ENCODE data around the gene DHDH.
A peak's percentile ranks its signal among the peaks of the same experiment; 100 is the strongest.

DHDH gene

GRCh38 chr19:48962029-48962848, 28.7 kb downstream of the DHDH start:
- no peak overlapping the region for H3K4me3 ChIP-seq
- no peaks in the 10 kb centered on the region for H3K27me3 ChIP-seq
- H3K4me1 ChIP-seq = peaks cover 0 to 40% (median 34%) of the 10 kb centered on the region in 4 donors
- H3K36me3 ChIP-seq = peaks cover 13 to 21% (median 14%) of the 10 kb centered on the region in 3 donors
- peak overlapping the region; percentile 88 to 97 for H3K27ac ChIP-seq
- DNase-seq = peak in 1 of 2 donors; percentile 80
- TF ChIP-seq, protein P1, sequence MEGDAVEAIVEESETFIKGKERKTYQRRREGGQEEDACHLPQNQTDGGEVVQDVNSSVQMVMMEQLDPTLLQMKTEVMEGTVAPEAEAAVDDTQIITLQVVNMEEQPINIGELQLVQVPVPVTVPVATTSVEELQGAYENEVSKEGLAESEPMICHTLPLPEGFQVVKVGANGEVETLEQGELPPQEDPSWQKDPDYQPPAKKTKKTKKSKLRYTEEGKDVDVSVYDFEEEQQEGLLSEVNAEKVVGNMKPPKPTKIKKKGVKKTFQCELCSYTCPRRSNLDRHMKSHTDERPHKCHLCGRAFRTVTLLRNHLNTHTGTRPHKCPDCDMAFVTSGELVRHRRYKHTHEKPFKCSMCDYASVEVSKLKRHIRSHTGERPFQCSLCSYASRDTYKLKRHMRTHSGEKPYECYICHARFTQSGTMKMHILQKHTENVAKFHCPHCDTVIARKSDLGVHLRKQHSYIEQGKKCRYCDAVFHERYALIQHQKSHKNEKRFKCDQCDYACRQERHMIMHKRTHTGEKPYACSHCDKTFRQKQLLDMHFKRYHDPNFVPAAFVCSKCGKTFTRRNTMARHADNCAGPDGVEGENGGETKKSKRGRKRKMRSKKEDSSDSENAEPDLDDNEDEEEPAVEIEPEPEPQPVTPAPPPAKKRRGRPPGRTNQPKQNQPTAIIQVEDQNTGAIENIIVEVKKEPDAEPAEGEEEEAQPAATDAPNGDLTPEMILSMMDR (IDR thresholded peaks at IDR 0.05) = no peak
- intact Hi-C loops (cut with DNase I; ENCODE audit: low total_unique reads) = loop anchor here (10.0 kb wide), 1 partner anchor 87 kb away; the partner anchor contains the start of gene PPP1R15A
- no peaks in the 10 kb centered on the region for H3K9me3 ChIP-seq

DNA sequence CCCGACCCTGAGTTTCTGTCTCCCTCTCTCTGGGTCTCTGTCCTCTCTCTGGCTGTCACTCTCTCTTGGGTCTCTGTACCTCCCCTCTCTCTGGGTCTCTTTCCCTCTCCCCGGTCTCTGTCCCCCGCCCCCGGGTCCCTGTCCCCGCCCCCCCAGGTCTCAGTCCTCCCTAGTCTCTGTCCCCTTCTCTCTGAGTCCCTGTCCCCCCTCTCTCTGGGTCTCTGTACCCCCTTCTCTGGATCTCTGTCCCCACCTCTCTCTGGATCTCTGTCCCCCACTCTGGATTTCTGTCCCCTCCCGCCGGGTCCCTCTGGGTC, 29.3 kb downstream of the DHDH start:
- TF ChIP-seq, protein P1 (IDR thresholded peaks at IDR 0.05) = no peak
- Histone ChIP-seq H3K4me1 (peaks cover 0 to 46% (median 39%) of the 10 kb centered on the region in 4 donors), H3K27ac (peak overlapping the region; percentile 88 to 97), H3K27me3 (no peaks in the 10 kb centered on the region), H3K4me3 (no peak overlapping the region), H3K9me3 (no peaks in the 10 kb centered on the region), H3K36me3 (peaks cover 15 to 27% (median 17%) of the 10 kb centered on the region in 3 donors)
- DNase-seq = no peak
- intact Hi-C loops (cut with DNase I; ENCODE audit: low total_unique reads) = loop anchor here (10.0 kb wide), 1 partner anchor 88 kb away; the partner anchor contains the start of gene PPP1R15A

DNA sequence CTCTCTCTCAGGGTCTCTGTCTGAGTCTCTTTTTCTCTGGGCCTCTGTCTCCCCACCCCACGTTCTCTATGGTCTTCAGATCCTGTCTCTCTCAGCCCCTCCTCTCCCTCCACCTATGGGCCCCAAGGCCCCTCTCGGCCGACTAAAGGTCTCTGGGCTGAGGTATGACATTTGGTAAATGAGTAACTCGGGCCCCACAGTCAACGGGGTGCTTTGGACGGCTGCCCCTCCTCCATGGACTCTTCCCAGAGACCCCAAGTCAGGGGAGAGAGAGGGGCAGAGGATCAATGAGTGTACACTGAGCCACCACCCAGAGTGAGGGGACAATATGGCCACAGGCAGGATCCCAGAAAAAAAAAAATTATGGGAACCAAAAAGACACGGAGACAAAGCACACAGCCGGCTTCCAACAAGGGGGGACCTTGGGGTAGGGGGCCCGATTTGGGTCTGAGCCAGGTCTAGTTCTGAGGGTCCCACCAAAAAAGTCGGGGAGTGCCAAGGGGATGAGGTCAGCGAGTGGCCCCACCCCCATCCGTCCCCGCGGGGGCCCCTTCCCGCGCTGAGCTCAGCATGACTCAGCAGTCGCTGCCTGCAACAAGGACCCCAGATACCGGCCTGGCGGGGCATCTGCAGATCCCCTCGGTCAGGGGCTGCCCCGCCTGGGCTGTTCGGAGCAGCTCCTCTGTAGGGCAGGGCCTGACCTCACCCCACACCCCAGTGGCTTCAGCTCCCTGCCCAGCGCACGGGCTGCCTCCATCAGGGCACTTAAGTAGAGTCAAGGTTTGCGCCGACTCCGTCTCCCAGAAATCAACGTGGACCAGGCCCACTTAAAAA, 30.1 kb downstream of the DHDH start:
- DNase-seq = peak; percentile 82 to 90
- Histone ChIP-seq H3K4me3 (peak overlapping the region; percentile 83 to 90), H3K4me1 (peaks cover 0 to 54% (median 44%) of the 10 kb centered on the region in 4 donors), H3K27ac (peak overlapping the region; percentile 88 to 97), H3K9me3 (no peaks in the 10 kb centered on the region), H3K36me3 (peaks cover 15 to 35% (median 17%) of the 10 kb centered on the region in 3 donors), H3K27me3 (no peaks in the 10 kb centered on the region)
- intact Hi-C loops (cut with DNase I; ENCODE audit: low total_unique reads) = loop anchor here (10.0 kb wide), 1 partner anchor 89 kb away; the partner anchor contains the start of gene PPP1R15A
- TF ChIP-seq, protein P1 (IDR thresholded peaks at IDR 0.05) = no peak

DNA sequence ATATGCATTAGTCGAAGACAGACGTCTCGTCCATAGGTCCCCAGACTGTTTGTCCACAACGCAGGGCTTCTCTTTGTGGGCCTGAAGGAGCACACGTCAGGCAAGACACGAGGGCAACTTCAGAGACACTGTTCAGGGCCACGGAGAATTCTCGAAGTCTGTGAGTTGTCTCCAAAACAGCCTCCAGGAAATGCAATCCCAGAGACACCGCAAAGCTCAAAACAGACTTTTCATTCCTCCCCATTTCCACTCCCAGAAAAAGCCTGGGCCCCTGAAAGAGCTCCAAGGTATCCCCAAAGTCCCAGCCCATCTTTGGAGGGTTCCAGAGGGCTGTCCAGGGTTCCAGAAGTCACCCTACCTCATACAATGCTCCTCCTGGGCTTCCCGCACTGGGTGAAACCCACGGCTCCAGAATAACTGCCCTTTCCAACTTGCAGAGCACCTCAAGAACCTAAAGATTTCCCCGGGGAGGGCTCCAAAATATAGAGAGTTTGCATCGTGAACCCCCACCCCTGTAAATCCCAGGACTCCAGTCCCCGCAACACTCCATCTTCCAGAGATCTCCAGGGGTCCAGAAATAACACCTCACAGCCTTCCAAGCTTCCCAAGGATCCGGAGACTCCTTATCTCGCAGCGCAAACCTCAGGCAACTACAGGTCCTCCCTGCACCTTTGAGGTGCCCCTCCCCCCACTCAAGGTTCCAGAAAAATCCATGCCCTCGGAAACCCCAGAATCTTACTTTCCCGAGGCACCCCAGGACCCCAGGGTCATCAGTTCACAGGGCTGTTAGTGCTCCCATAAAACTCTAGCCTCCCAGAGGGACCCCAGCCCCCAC, 30.9 kb downstream of the DHDH start:
- H3K36me3 ChIP-seq = peaks cover 24 to 43% (median 25%) of the 10 kb centered on the region in 3 donors

More for the DNA sequence above, 30.9 kb downstream of the DHDH start:
- TF ChIP-seq, protein P1 (IDR thresholded peaks at IDR 0.05) = no peak
- Histone ChIP-seq H3K4me1 (peaks cover 0 to 61% (median 47%) of the 10 kb centered on the region in 4 donors), H3K27me3 (no peaks in the 10 kb centered on the region), H3K9me3 (no peaks in the 10 kb centered on the region), H3K27ac (peak overlapping the region; percentile 88 to 97), H3K4me3 (peak overlapping the region; percentile 83 to 90)
- intact Hi-C loops (cut with DNase I; ENCODE audit: low total_unique reads) = loop anchor here (10.0 kb wide), 1 partner anchor 90 kb away; the partner anchor contains the start of gene PPP1R15A
- DNase-seq = peak; percentile 57 to 75
